NCI-H2029 treated with DMSO at 0.1 percent for 48 hours (cell line): ENCODE data around the gene TAAR6.
"Not testable (repeated sequence)": the region's sequence is repeated elsewhere in the genome, so short reads cannot be mapped to it uniquely, and the experiment has no call there.

Experiments
- DNase-seq: peaks from one replicate; lab custom pipeline; 2025; lab: John Stamatoyannopoulos, UW

Gene TAAR6

GRCh38 chr6:132590362-132590761, 20.2 kb downstream of the TAAR6 start:
- no peak for DNase-seq

- DNase-seq = no peak
Measured at GRCh38 chr6:132592855-132593254, 22.7 kb downstream of the TAAR6 start.

GRCh38 chr6:132596201-132596600, 26.1 kb downstream of the TAAR6 start:
- no peak for DNase-seq

GRCh38 chr6:132598473-132598872, 28.4 kb downstream of the TAAR6 start:
- no peak for DNase-seq

GRCh38 chr6:132600900-132601299, 30.8 kb downstream of the TAAR6 start:
- DNase-seq = not testable (repeated sequence)

GRCh38 chr6:132604635-132605152, 34.6 kb downstream of the TAAR6 start:
- DNase-seq = no peak

- DNase-seq = no peak
Measured at GRCh38 chr6:132607544-132608233, 37.6 kb downstream of the TAAR6 start.

- DNase-seq = no peak
Measured at GRCh38 chr6:132611616-132612015, 41.5 kb downstream of the TAAR6 start.

GRCh38 chr6:132612449-132613108, 42.5 kb downstream of the TAAR6 start:
- DNase-seq = no peak

- DNase-seq = no peak
Measured at GRCh38 chr6:132614554-132614953, 44.4 kb downstream of the TAAR6 start.

- DNase-seq = no peak
Measured at GRCh38 chr6:132616677-132617076, 46.6 kb downstream of the TAAR6 start.
